HepG2 (cell line): ENCODE measurements around the gene TMEM258. TPM values are rescaled to one million over a fixed set of nuclear protein-coding genes. Genes with fewer than 3 reads are reported as not detected.

Source experiments
- CHD4 ChIP-seq: fragments of 200-600 bp; sonication (generic); IDR thresholded peaks from 2 replicates; pipeline ENCODE4 v1.7.0; 2017; ENCODE audit warnings: mild to moderate bottlenecking, low read length, borderline replicate concordance
- ETS1 ChIP-seq: sonication (generic); formaldehyde crosslinking; IDR thresholded peaks from 2 replicates; pipeline ENCODE4 v1.4.0; 2020; ENCODE audit warnings: missing genetic modification reagents
- FOXM1 ChIP-seq: sonication (generic); formaldehyde crosslinking; IDR thresholded peaks from 2 replicates; pipeline ENCODE4 v1.5.0; 2020; ENCODE audit warnings: missing genetic modification reagents
- IRF2 ChIP-seq: IDR thresholded peaks from 2 replicates; pipeline ENCODE4 v1.6.1; 2018; ENCODE audit warnings: missing genetic modification reagents, missing compliant biosample characterization
- KDM1A ChIP-seq: IDR thresholded peaks from 2 replicates; pipeline ENCODE4 v1.6.1; 2016; ENCODE audit warnings: missing compliant biosample characterization
- MEIS1 ChIP-seq: sonication (generic); formaldehyde crosslinking; IDR thresholded peaks from 2 replicates; pipeline ENCODE4 v1.9.0; 2021; ENCODE audit warnings: mild to moderate bottlenecking, missing genetic modification reagents, moderate library complexity, borderline replicate concordance
- POGK ChIP-seq: sonication (generic); formaldehyde crosslinking; conservative IDR thresholded peaks from 2 replicates; pipeline ENCODE4 v1.8.0; 2022; ENCODE audit warnings: mild to moderate bottlenecking, moderate library complexity, missing genetic modification reagents
- RARA ChIP-seq: IDR thresholded peaks from 2 replicates; pipeline ENCODE4 v1.6.1; 2016; ENCODE audit warnings: missing genetic modification reagents, missing compliant biosample characterization
- SMAD3 ChIP-seq: sonication (generic); formaldehyde crosslinking; IDR thresholded peaks from 2 replicates; pipeline ENCODE4 v1.4.0; 2020; ENCODE audit warnings: missing genetic modification reagents
- SP1 ChIP-seq, 2 experiments: fragments of 450-650 bp in 1 of 2; sonication (generic) in 1 of 2; formaldehyde crosslinking in 1 of 2; IDR thresholded peaks; 2 replicates each; pipeline versions ENCODE4 v1.4.0 to v1.6.1; 2016 to 2020; ENCODE audit warnings: missing genetic modification reagents in 1 of 2
- SRY ChIP-seq: sonication (generic); formaldehyde crosslinking; IDR thresholded peaks from 2 replicates; pipeline ENCODE4 v1.8.0; 2022; ENCODE audit warnings: mild to moderate bottlenecking, missing genetic modification reagents
- ZBTB2 ChIP-seq: sonication (generic); formaldehyde crosslinking; IDR thresholded peaks from 2 replicates; pipeline ENCODE4 v1.8.0; 2022; ENCODE audit warnings: low read depth, missing genetic modification reagents
- ZFP62 ChIP-seq: sonication (generic); formaldehyde crosslinking; IDR thresholded peaks from 2 replicates; pipeline ENCODE4 v1.4.0; 2020; ENCODE audit warnings: missing genetic modification reagents
- ZMAT3 ChIP-seq: sonication (generic); formaldehyde crosslinking; conservative IDR thresholded peaks from 2 replicates; pipeline ENCODE4 v1.7.0; 2021; ENCODE audit warnings: missing genetic modification reagents
- ZNF484 ChIP-seq: sonication (generic); formaldehyde crosslinking; IDR thresholded peaks from 2 replicates; pipeline ENCODE4 v1.5.1; 2020; ENCODE audit warnings: mild to moderate bottlenecking, low read depth, missing genetic modification reagents, borderline replicate concordance
- polyA plus RNA-seq, 8 experiments: library from polyadenylated mRNA; depleted of rRNA in 3 of 8; stranded (reverse) in 7 of 8; unstranded in 1 of 8; fragments of >200 nt; fragmentation: Illumina TruSeq in 4 of 8; extraction: Trizol in 4 of 8; gene quantifications; 2 replicates each; pipeline versions ENCODE4 v1.2.1 to v1.2.3, GENCODE V29; 2011 to 2016; ENCODE audit warnings: low read depth in 4 of 8, missing spikeins in 1 of 8, mixed read lengths in 1 of 8; ENCODE audit not compliant: insufficient read depth in 1 of 8
- total RNA-seq, 5 experiments: library from RNA; depleted of rRNA; stranded (reverse); fragments of >200 nt; fragmentation: Illumina TruSeq; extraction: Trizol; gene quantifications; 2 replicates each; pipeline ENCODE4 v1.2.3, GENCODE V29; 2016; ENCODE audit warnings: low read depth in 1 of 5
- TF ChIP-seq, protein P1 (sequence below): sonication (generic); formaldehyde crosslinking; conservative IDR thresholded peaks from 2 replicates; pipeline ENCODE4 v1.4.0; 2020; ENCODE audit warnings: mild to moderate bottlenecking, missing genetic modification reagents, moderate library complexity
- TF ChIP-seq, protein P2 (sequence below): sonication (generic); formaldehyde crosslinking; IDR thresholded peaks from 2 replicates; pipeline ENCODE4 v1.5.0; 2020; ENCODE audit warnings: mild to moderate bottlenecking, missing genetic modification reagents
- TF ChIP-seq, protein P3 (sequence below): sonication (generic); formaldehyde crosslinking; IDR thresholded peaks from 2 replicates; pipeline ENCODE4 v1.4.0; 2020; ENCODE audit warnings: missing genetic modification reagents

TMEM258 gene
- total and polyA plus RNA-seq, 2 of the 13 experiments (the other 11 are each of a cell fraction or from before 2014, with no cell fraction given), result 175 to 424 TPM

GRCh38 chr11:61747967-61748285, 44.5 kb downstream of the TMEM258 start (continued):
- TF ChIP-seq, protein P1, sequence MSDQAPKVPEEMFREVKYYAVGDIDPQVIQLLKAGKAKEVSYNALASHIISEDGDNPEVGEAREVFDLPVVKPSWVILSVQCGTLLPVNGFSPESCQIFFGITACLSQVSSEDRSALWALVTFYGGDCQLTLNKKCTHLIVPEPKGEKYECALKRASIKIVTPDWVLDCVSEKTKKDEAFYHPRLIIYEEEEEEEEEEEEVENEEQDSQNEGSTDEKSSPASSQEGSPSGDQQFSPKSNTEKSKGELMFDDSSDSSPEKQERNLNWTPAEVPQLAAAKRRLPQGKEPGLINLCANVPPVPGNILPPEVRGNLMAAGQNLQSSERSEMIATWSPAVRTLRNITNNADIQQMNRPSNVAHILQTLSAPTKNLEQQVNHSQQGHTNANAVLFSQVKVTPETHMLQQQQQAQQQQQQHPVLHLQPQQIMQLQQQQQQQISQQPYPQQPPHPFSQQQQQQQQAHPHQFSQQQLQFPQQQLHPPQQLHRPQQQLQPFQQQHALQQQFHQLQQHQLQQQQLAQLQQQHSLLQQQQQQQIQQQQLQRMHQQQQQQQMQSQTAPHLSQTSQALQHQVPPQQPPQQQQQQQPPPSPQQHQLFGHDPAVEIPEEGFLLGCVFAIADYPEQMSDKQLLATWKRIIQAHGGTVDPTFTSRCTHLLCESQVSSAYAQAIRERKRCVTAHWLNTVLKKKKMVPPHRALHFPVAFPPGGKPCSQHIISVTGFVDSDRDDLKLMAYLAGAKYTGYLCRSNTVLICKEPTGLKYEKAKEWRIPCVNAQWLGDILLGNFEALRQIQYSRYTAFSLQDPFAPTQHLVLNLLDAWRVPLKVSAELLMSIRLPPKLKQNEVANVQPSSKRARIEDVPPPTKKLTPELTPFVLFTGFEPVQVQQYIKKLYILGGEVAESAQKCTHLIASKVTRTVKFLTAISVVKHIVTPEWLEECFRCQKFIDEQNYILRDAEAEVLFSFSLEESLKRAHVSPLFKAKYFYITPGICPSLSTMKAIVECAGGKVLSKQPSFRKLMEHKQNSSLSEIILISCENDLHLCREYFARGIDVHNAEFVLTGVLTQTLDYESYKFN (CRISPR knock-in tag), result peak; percentile 8; the same call in 1 of the 2 replicates
- TF ChIP-seq ZFP62 (CRISPR knock-in tag) (no peak), FOXM1 (CRISPR knock-in tag) (no peak), KDM1A (CRISPR knock-in tag) (no peak), ZNF484 (CRISPR knock-in tag) (no peak), IRF2 (0 out of 2 replicates have a peak, but pooled peaks have one; percentile 13), SMAD3 (CRISPR knock-in tag) (no peak), SP1 (IDR thresholded peaks at IDR 0.05) (no peak), SP1 (CRISPR knock-in tag; IDR thresholded peaks at IDR 0.05) (no peak), MEIS1 (CRISPR knock-in tag) (no peak; the same call in 1 of the 2 replicates), SRY (CRISPR knock-in tag) (0 out of 2 replicates have a peak, but pooled peaks have one; percentile 10), ETS1 (CRISPR knock-in tag) (no peak), CHD4 (no peak), POGK (no peak), ZBTB2 (no peak), ZMAT3 (CRISPR knock-in tag) (no peak), RARA (no peak)
- TF ChIP-seq, protein P2, sequence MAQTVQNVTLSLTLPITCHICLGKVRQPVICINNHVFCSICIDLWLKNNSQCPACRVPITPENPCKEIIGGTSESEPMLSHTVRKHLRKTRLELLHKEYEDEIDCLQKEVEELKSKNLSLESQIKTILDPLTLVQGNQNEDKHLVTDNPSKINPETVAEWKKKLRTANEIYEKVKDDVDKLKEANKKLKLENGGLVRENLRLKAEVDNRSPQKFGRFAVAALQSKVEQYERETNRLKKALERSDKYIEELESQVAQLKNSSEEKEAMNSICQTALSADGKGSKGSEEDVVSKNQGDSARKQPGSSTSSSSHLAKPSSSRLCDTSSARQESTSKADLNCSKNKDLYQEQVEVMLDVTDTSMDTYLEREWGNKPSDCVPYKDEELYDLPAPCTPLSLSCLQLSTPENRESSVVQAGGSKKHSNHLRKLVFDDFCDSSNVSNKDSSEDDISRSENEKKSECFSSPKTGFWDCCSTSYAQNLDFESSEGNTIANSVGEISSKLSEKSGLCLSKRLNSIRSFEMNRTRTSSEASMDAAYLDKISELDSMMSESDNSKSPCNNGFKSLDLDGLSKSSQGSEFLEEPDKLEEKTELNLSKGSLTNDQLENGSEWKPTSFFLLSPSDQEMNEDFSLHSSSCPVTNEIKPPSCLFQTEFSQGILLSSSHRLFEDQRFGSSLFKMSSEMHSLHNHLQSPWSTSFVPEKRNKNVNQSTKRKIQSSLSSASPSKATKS (CRISPR knock-in tag), result no peak
- TF ChIP-seq, protein P3, sequence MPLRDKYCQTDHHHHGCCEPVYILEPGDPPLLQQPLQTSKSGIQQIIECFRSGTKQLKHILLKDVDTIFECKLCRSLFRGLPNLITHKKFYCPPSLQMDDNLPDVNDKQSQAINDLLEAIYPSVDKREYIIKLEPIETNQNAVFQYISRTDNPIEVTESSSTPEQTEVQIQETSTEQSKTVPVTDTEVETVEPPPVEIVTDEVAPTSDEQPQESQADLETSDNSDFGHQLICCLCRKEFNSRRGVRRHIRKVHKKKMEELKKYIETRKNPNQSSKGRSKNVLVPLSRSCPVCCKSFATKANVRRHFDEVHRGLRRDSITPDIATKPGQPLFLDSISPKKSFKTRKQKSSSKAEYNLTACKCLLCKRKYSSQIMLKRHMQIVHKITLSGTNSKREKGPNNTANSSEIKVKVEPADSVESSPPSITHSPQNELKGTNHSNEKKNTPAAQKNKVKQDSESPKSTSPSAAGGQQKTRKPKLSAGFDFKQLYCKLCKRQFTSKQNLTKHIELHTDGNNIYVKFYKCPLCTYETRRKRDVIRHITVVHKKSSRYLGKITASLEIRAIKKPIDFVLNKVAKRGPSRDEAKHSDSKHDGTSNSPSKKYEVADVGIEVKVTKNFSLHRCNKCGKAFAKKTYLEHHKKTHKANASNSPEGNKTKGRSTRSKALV (CRISPR knock-in tag), result no peak
